Mesenchymal stem cell (in vitro differentiated cells and primary cell): ENCODE data around the gene PCSK2.

Source experiments
- DNase-seq: peaks from one replicate; pipeline ENCODE4 v3.0.0-alpha.2; 2013
- H2AFZ ChIP-seq: one replicate; pipeline ENCODE4 v1.6.1; 2013; ENCODE audit warnings: low read depth, mild to moderate bottlenecking, control low read depth, inconsistent platforms, low read length, moderate library complexity
- H2AK5ac ChIP-seq: 2 replicates; pipeline ENCODE4 v1.6.1; 2013; ENCODE audit warnings: low read length, moderate library complexity, mild to moderate bottlenecking, inconsistent platforms; ENCODE audit not compliant: severe bottlenecking
- H2BK120ac ChIP-seq: one replicate; pipeline ENCODE4 v1.6.1; 2013; ENCODE audit warnings: low read depth, mild to moderate bottlenecking, inconsistent platforms, low read length, moderate library complexity
- H2BK12ac ChIP-seq, 2 experiments: one replicate each; pipeline ENCODE4 v1.6.1; 2013; ENCODE audit warnings: inconsistent platforms in 2 of 2, low read length in 2 of 2, mild to moderate bottlenecking in 2 of 2, moderate library complexity in 2 of 2, control low read depth in 1 of 2
- H2BK15ac ChIP-seq: one replicate; pipeline ENCODE4 v1.6.1; 2013; ENCODE audit warnings: mild to moderate bottlenecking, low read depth, inconsistent platforms; ENCODE audit not compliant: poor library complexity, severe bottlenecking
- H2BK5ac ChIP-seq: 2 replicates; pipeline ENCODE4 v1.6.1; 2013; ENCODE audit warnings: low read depth, mild to moderate bottlenecking, low read length, control low read depth, inconsistent platforms; ENCODE audit not compliant: poor library complexity, severe bottlenecking
- H3K14ac ChIP-seq, 2 experiments: one replicate each; pipeline ENCODE4 v1.6.1; 2013; ENCODE audit warnings: inconsistent platforms in 2 of 2, low read length in 2 of 2, control low read depth in 1 of 2, mild to moderate bottlenecking in 1 of 2, moderate library complexity in 1 of 2
- H3K18ac ChIP-seq, 2 experiments: one replicate each; pipeline ENCODE4 v1.6.1; 2013; ENCODE audit warnings: inconsistent platforms in 2 of 2, low read length in 2 of 2, control low read depth in 1 of 2, low read depth in 1 of 2, mild to moderate bottlenecking in 1 of 2
- H3K23ac ChIP-seq, 2 experiments: one replicate each; pipeline ENCODE4 v1.6.1; 2013; ENCODE audit warnings: inconsistent platforms in 2 of 2, low read length in 2 of 2, mild to moderate bottlenecking in 2 of 2, moderate library complexity in 2 of 2, control low read depth in 1 of 2
- H3K27ac ChIP-seq: 2 replicates; pipeline ENCODE4 v1.5.1; 2013; ENCODE audit warnings: mild to moderate bottlenecking, moderate library complexity, low read length, control low read depth, inconsistent platforms; ENCODE audit not compliant: poor library complexity, severe bottlenecking
- H3K27me3 ChIP-seq, 2 experiments: 2 replicates each; pipeline versions ENCODE4 v1.6.1 to v1.7.0; 2013; ENCODE audit warnings: low read length in 2 of 2, mild to moderate bottlenecking in 2 of 2, moderate library complexity in 2 of 2, control low read depth in 1 of 2, inconsistent platforms in 1 of 2; ENCODE audit not compliant: control insufficient read depth in 1 of 2, insufficient read depth in 1 of 2
- H3K36me3 ChIP-seq, 2 experiments: 2 replicates each; pipeline versions ENCODE4 v1.6.1 to v1.7.0; 2013; ENCODE audit warnings: low read length in 2 of 2, control low read depth in 1 of 2, inconsistent platforms in 1 of 2, low read depth in 1 of 2, mild to moderate bottlenecking in 1 of 2; ENCODE audit not compliant: insufficient read depth in 2 of 2, control insufficient read depth in 1 of 2
- H3K4ac ChIP-seq, 2 experiments: one replicate each; pipeline ENCODE4 v1.6.1; 2013; ENCODE audit warnings: inconsistent platforms in 2 of 2, low read length in 2 of 2, mild to moderate bottlenecking in 2 of 2, moderate library complexity in 2 of 2, control low read depth in 1 of 2, low read depth in 1 of 2
- H3K4me1 ChIP-seq: 2 replicates; pipeline ENCODE4 v1.6.1; 2013; ENCODE audit warnings: low read depth, low read length, control low read depth; ENCODE audit not compliant: control insufficient read depth, insufficient read depth
- H3K4me2 ChIP-seq: 2 replicates; pipeline ENCODE4 v1.6.1; 2013; ENCODE audit warnings: low read length, mild to moderate bottlenecking, inconsistent platforms; ENCODE audit not compliant: poor library complexity, severe bottlenecking
- H3K4me3 ChIP-seq, 2 experiments: 2 replicates each; pipeline versions ENCODE4 v1.5.1 to v1.7.0; 2013; ENCODE audit warnings: low read length in 2 of 2, mild to moderate bottlenecking in 2 of 2, control low read depth in 1 of 2, low read depth in 1 of 2; ENCODE audit not compliant: insufficient read depth in 1 of 2
- H3K79me1 ChIP-seq: replicated peaks from 2 replicates; pipeline ENCODE4 v1.6.1; 2013; ENCODE audit warnings: mild to moderate bottlenecking, control low read depth, low read length, inconsistent platforms; ENCODE audit not compliant: poor library complexity, severe bottlenecking
- H3K9ac ChIP-seq: 2 replicates; pipeline ENCODE4 v1.7.0; 2013; ENCODE audit warnings: mild to moderate bottlenecking, low read length, moderate library complexity
- H3K9me3 ChIP-seq: 2 replicates; pipeline ENCODE4 v1.7.0; 2013; ENCODE audit warnings: mild to moderate bottlenecking, low read length; ENCODE audit not compliant: control insufficient read depth
- H4K8ac ChIP-seq: one replicate; pipeline ENCODE4 v1.6.1; 2013; ENCODE audit warnings: inconsistent platforms, mild to moderate bottlenecking, low read length, moderate library complexity
- H4K91ac ChIP-seq: one replicate; pipeline ENCODE4 v1.6.1; 2013; ENCODE audit warnings: mild to moderate bottlenecking, low read length, inconsistent platforms
- WGBS: methylation state at CpG from one replicate; pipeline ENCODE4 v1.1.7; 2013; ENCODE audit warnings: mixed read lengths; 5-methylcytosine and 5-hydroxymethylcytosine counted together

The PCSK2 gene

DNA sequence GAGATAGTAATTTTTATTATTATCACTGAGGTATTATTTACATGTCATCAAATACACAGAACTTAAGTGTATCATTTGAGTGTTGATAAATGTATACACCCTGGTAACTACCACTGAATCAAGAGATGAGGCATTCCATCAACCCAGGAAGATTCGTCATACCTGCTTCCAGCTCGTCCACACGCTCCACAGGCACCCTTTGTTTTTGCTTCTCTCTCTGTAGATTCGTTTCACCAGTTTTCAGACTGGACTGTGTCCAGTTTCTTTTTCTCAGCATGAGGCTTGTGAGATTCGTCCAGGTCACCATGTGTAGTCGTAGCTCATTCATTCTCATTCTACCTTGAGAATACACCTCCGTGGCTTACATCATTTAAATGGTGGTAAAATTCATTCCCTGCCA is 239.8 kb downstream of the PCSK2 start:
- DNase-seq = no peak
- Histone ChIP-seq H3K9me3 (no peaks in the 10 kb centered on the region), H3K23ac (no peak overlapping the region), H2BK120ac (no peak overlapping the region), H3K14ac (no peak overlapping the region), H2BK15ac (no peak overlapping the region), H4K91ac (no peak overlapping the region), H4K8ac (no peak overlapping the region), H3K4me3 (no peak overlapping the region), H3K9ac (no peak overlapping the region), H3K18ac (no peak overlapping the region), H2BK5ac (no peak overlapping the region), H3K27ac (no peak overlapping the region), H2AK5ac (no peak overlapping the region), H3K4me2 (no peak overlapping the region), H3K4ac (no peak overlapping the region), H3K79me1 (no peaks in the 10 kb centered on the region), H3K27me3 (peaks cover 0 to 22% of the 10 kb centered on the region in 2 experiments), H2AFZ (no peak overlapping the region), H3K4me1 (no peaks in the 10 kb centered on the region), H2BK12ac (no peak overlapping the region), H3K36me3 (no peaks in the 10 kb centered on the region)
- 81% methylated on average over 7 of the region's 7 CpGs for WGBS

DNA sequence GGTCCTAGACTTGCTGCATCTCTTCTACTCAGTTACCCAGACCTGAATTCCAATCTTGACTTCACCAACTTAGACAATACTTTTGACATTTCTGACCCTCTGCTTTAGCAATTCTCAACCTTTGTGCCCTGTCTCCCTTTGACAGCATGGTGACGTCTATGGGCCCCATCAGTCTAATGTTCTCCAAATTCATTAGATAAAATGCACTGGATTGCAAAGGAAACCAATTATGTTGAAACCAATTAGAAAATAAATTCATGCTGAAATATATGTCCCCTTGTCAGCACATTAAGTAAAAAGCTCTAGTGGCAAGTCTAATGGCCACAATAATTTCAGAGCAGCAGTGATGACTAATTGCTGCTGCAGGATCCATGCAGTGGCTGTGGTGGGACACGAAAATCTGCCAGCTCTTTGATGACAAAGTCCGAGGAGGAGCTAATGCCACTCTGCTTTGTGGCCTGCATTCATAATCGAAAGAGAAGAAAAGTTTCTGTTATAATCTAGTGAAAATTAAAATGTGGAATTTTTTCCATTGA is 240.3 kb downstream of the PCSK2 start:
- H3K79me1 ChIP-seq = no peaks in the 10 kb centered on the region
- no peak overlapping the region for H2AFZ ChIP-seq
- H3K4me2 ChIP-seq = no peak overlapping the region
- H3K9ac ChIP-seq = no peak overlapping the region
- no peak overlapping the region for H2BK120ac ChIP-seq
- no peak overlapping the region for H3K23ac ChIP-seq
- no peaks in the 10 kb centered on the region for H3K9me3 ChIP-seq
- H3K4ac ChIP-seq = no peak overlapping the region
- H3K18ac ChIP-seq = no peak overlapping the region
- no peak overlapping the region for H2BK15ac ChIP-seq
- H3K4me3 ChIP-seq = no peak overlapping the region
- 82% methylated on average over 2 of the region's 4 CpGs for WGBS
- no peak for DNase-seq
- H4K8ac ChIP-seq = no peak overlapping the region
- H3K36me3 ChIP-seq = no peaks in the 10 kb centered on the region
- no peak overlapping the region for H3K27ac ChIP-seq
- H3K4me1 ChIP-seq = no peaks in the 10 kb centered on the region
- H2BK5ac ChIP-seq = no peak overlapping the region
- H2BK12ac ChIP-seq = no peak overlapping the region
- H4K91ac ChIP-seq = no peak overlapping the region
- H2AK5ac ChIP-seq = no peak overlapping the region
- no peak overlapping the region for H3K14ac ChIP-seq
- peaks cover 0 to 22% of the 10 kb centered on the region in 2 experiments for H3K27me3 ChIP-seq

DNA sequence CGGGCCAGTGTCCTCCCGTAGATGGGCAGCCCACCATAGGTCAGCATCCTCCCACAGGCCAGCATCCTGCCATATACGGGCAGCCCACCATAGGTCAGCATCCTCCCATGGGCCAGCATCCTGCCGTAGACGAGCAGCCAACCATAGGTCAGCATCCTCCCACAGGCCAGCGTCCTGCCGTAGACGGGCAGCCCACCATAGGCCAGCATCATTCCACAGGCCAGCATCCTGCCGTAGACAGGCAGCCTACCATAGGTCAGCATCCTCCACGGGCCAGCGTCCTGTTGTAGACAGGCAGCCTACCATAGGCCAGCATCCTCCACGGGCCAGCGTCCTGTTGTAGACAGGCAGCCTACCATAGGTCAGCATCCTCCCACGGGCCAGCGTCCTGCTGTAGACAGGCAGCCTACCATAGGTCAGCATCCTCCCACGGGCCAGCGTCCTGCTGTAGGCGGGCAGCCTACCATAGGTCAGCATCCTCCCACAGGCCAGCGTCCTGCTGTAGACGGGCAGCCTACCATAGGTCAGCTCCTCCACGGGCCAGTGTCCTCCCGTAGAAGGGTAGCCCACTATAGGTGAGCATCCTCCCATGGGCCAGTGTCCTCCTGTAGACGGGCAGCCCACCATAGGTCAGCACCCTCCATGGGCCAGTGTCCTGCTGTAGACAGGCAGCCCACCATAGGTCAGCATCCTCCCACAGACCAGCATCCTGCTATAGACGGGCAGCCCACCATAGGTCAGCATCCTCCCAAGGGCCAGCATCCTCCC is 241.4 kb downstream of the PCSK2 start:
- H3K27me3 ChIP-seq = peaks cover 0 to 20% of the 10 kb centered on the region in 2 experiments
- H3K9me3 ChIP-seq = no peaks in the 10 kb centered on the region
- H3K4me2 ChIP-seq = no peak overlapping the region
- no peak overlapping the region for H3K27ac ChIP-seq
- no peaks in the 10 kb centered on the region for H3K4me1 ChIP-seq
- H2AK5ac ChIP-seq = no peak overlapping the region
- H2BK12ac ChIP-seq = no peak overlapping the region
- H3K23ac ChIP-seq = no peak overlapping the region
- 80% methylated on average over 24 of the region's 24 CpGs for WGBS
- H2BK5ac ChIP-seq = no peak overlapping the region
- no peaks in the 10 kb centered on the region for H3K79me1 ChIP-seq
- no peak overlapping the region for H4K8ac ChIP-seq
- no peak overlapping the region for H2BK15ac ChIP-seq
- DNase-seq = no peak
- no peak overlapping the region for H3K9ac ChIP-seq
- no peaks in the 10 kb centered on the region for H3K36me3 ChIP-seq
- H3K18ac ChIP-seq = no peak overlapping the region
- H4K91ac ChIP-seq = peak overlapping the region; percentile 75
- no peak overlapping the region for H3K4ac ChIP-seq
- H3K14ac ChIP-seq = peak overlapping the region in 1 of 2 experiments; percentile 36
- H2AFZ ChIP-seq = no peak overlapping the region
- H2BK120ac ChIP-seq = no peak overlapping the region
- H3K4me3 ChIP-seq = peak overlapping the region in 1 of 2 experiments; percentile 23

DNA sequence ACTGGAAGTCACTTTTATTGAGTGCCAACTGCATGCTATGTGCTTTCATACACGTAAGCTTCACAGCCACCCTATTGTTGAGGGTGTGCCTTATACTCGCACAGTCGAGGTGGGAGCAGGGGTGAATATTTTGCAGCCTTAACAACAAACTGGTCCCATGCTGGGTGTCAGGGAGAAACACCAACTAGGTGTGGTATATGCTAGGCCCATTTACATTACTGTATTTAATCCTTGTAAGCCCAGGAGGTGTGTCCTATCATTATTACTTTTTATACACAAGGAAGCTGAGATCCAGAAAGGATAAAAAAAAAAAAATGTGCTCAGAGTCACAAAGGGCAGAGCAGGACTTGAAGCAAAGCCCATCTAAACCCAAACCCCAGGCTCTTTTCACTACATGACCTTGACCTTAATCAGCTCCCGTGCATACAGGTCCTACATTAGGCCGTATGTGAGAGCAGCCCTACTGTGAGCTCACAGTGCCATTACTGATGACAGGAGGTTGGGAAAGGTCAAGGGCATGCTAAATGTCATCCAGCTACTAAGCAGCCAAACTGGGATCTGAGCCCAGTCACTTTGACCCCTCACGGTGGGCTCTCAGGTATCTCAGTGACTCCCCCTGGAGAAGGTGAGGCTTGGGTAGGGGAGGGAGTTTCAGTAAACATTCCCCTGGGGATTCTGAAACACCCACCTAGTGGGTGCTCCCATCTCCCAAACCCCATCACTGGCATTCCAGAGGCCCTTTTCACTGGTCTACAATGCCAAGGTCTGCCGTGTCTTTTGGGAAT is 242.6 kb downstream of the PCSK2 start:
- Histone ChIP-seq H3K36me3 (no peaks in the 10 kb centered on the region), H3K4me3 (no peak overlapping the region), H2BK5ac (no peak overlapping the region), H3K9me3 (no peaks in the 10 kb centered on the region), H3K9ac (no peak overlapping the region), H4K8ac (no peak overlapping the region), H2AFZ (no peak overlapping the region), H3K27me3 (peaks cover 0 to 31% of the 10 kb centered on the region in 2 experiments), H3K14ac (no peak overlapping the region), H2AK5ac (no peak overlapping the region), H3K4ac (no peak overlapping the region), H3K4me1 (no peaks in the 10 kb centered on the region), H2BK120ac (no peak overlapping the region), H4K91ac (no peak overlapping the region), H3K18ac (no peak overlapping the region), H3K27ac (no peak overlapping the region), H3K79me1 (no peaks in the 10 kb centered on the region), H3K23ac (no peak overlapping the region), H2BK15ac (no peak overlapping the region), H2BK12ac (no peak overlapping the region), H3K4me2 (no peak overlapping the region)
- no peak for DNase-seq
- 87% methylated on average over 7 of the region's 7 CpGs for WGBS
